ENCODE results near the gene NPAS3.

- TF ChIP-seq EZH2 (IDR thresholded peaks at IDR 0.05) (no peak), CTCF (IDR thresholded peaks at IDR 0.05) (no peak)
These were observed 462.6 kb downstream of the NPAS3 start for GRCh38 chr14:33401311-33401710.
